Activated CD8-positive, alpha-beta T cell treated with anti-CD3 and anti-CD28 coated beads, Interleukin-2, amount 10 ng/mL, durations not matched to agents 7 days and 5 days (primary cell): Measurements from ENCODE around the gene ANKS1A. TPM values are rescaled to one million over a fixed set of nuclear protein-coding genes. Genes with fewer than 3 reads are reported as not detected.
A peak's percentile ranks its signal among the peaks of the same experiment; 100 is the strongest.

ENCODE experiments used
- ATAC-seq: fragments of 150-1000 bp; cut with Tn5 transposase; one replicate; pipeline ENCODE4 v1.10.0; 2021; ENCODE audit warnings: moderate library complexity
- CTCF ChIA-PET: fragments of 350-600 bp; sonication (Branson Sonifier 250); formaldehyde crosslinking; loops from one replicate; lab custom pipeline; 2021; ENCODE audit warnings: antibody characterized with exemption; lab: Charles Lee
- POLR2A ChIA-PET: fragments of 350-600 bp; sonication (Branson Sonifier 250); formaldehyde crosslinking; loops from one replicate; lab custom pipeline; 2021; ENCODE audit warnings: antibody characterized with exemption; lab: Charles Lee
- DNase-seq: peaks from one replicate; pipeline ENCODE4 v3.0.0-alpha.2; 2020
- H3K27ac Mint-ChIP-seq: one replicate; pipeline ENCODE4 v1.8.0; 2021; ENCODE audit warnings: mild to moderate bottlenecking, mixed read lengths
- H3K27me3 Mint-ChIP-seq: one replicate; pipeline ENCODE4 v1.8.0; 2021; ENCODE audit warnings: low read depth, mixed read lengths
- H3K36me3 Mint-ChIP-seq: one replicate; pipeline ENCODE4 v1.8.0; 2021; ENCODE audit warnings: low read depth, mixed read lengths
- H3K4me1 Mint-ChIP-seq: one replicate; pipeline ENCODE4 v1.8.0; 2021; ENCODE audit warnings: low read depth, mixed read lengths
- H3K4me3 Mint-ChIP-seq: one replicate; pipeline ENCODE4 v1.8.0; 2021; ENCODE audit warnings: mild to moderate bottlenecking, mixed read lengths
- H3K9me3 Mint-ChIP-seq: one replicate; pipeline ENCODE4 v1.8.0; 2022; ENCODE audit warnings: mixed read lengths; ENCODE audit not compliant: insufficient read depth
- total RNA-seq, 2 experiments: library from RNA; stranded (reverse); gene quantifications; one replicate each; pipeline ENCODE4 v1.2.3, GENCODE V29; 2021

ANKS1A gene
- total RNA-seq, 2 experiments from 2014 or later = 5.3 to 5.8 TPM

DNA sequence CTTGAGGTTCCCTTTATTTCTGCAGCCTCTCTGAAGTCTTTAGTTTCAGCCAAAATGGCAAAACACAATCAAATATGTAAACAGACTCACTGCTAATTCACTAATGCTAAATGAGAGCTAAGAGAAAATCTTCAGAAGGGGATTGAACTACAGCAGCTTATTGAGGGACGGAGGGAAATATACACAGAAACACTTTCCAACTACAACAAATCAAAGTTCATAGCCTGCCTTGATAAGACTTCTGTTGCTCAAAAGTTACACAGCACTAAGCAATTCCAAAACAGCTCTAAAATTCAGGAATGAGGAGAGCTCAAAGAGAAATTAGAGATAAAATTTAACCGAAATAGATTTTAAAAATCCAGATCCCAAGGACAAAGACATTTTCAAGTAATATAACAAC lies 250.4 kb downstream of the ANKS1A start:
- ChIA-PET CTCF (interaction anchor here (0.6 to 4.2 kb wide), 44 partner anchors 9 to 890 kb away, joined by 3 to 101 read pairs (median 4); no protein-coding TSS in a partner anchor), POLR2A (interaction anchor here (0.9 kb wide), 1 partner anchor 267 kb away, joined by 3 read pairs; no protein-coding TSS in a partner anchor)
- DNase-seq (no peak), ATAC-seq (no peak)
- H3K4me3 Mint-ChIP-seq = no peak overlapping the region
- peaks cover 26% of the 10 kb centered on the region for H3K27me3 Mint-ChIP-seq
- H3K27ac Mint-ChIP-seq = no peak overlapping the region
- no peaks in the 10 kb centered on the region for H3K36me3 Mint-ChIP-seq
- H3K4me1 Mint-ChIP-seq = peaks cover 18% of the 10 kb centered on the region
- no peaks in the 10 kb centered on the region for H3K9me3 Mint-ChIP-seq

DNA sequence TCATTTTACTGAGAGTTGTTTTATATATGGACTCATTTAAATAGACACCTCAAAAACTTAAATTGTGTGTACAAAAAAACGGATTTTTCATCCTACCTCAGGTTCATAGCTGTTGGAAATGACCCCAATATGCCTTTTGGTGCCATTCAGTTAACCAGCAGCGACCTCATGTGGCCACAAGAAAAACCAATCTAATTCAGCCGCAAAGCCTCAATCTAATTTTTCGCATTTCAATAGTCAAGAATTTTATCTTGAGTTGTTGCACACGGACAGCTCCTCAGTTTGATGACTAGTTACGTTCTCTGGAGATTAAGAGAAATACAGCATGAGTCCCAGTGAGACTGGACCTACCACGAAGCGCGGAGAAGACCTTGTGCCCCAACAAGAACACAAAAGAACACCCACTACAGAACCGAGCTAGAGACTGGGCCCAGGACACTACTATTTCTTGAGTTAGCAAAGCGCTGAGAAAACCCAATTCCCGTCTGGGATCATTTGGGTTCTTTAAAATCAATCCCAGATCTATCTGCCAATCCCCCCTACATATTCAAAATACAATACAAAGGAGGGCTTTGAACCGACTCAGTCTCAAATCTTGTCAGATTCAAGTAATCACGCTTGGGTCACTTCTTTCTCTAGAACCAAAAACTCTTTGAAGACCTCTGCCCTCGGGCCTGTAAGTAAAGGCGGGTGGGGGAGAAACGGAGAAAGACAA lies 251.0 kb downstream of the ANKS1A start:
- POLR2A ChIA-PET = interaction anchor here (0.9 kb wide), 1 partner anchor 268 kb away, joined by 3 read pairs; no protein-coding TSS in a partner anchor
- DNase-seq (peak; percentile 67), ATAC-seq (peak; percentile 45)
- Mint-ChIP-seq H3K9me3 (no peaks in the 10 kb centered on the region), H3K36me3 (no peaks in the 10 kb centered on the region), H3K4me3 (no peak overlapping the region), H3K4me1 (peaks cover 18% of the 10 kb centered on the region), H3K27ac (no peak overlapping the region), H3K27me3 (peaks cover 26% of the 10 kb centered on the region)
- CTCF ChIA-PET = interaction anchor here (0.7 to 4.2 kb wide), 44 partner anchors 8 to 890 kb away, joined by 3 to 101 read pairs (median 4); no protein-coding TSS in a partner anchor

DNA sequence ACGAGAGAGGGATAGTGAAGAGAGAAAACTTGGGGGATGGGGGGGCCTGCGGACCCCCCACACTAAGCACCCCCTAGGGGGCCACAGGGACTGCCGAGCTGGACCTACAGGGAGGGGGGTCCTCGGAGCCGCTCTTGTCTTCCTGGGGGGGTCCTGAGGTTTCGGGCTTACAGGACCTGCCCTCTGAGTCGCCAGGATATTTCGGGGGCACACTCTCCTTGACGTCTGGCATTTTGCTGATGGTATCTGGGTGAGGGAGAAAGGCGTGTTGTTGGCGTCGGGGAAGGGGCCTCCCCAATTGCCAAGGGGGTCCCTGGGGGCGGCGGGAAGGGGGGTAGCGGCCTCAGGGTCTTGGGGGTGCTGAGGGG lies 251.6 kb downstream of the ANKS1A start:
- Mint-ChIP-seq H3K4me3 (no peak overlapping the region), H3K9me3 (no peaks in the 10 kb centered on the region), H3K27me3 (peaks cover 26% of the 10 kb centered on the region), H3K27ac (no peak overlapping the region), H3K36me3 (no peaks in the 10 kb centered on the region), H3K4me1 (peaks cover 18% of the 10 kb centered on the region)
- POLR2A ChIA-PET = no interaction called here
- ATAC-seq (peak; percentile 18), DNase-seq (no peak)
- CTCF ChIA-PET = interaction anchor here (0.9 to 4.2 kb wide), 24 partner anchors 8 to 891 kb away, joined by 3 to 101 read pairs (median 6); no protein-coding TSS in a partner anchor

Other genes with a start within 250 kb of the ANKS1A start
- gene ILRUN, start 192.5 kb upstream of the ANKS1A start, total RNA-seq = 10 to 100 TPM; 57.4 to 58.8 TPM
- gene SNRPC, start 131.8 kb upstream of the ANKS1A start, total RNA-seq = 100 to 1,000 TPM; 130 to 145 TPM
- 10 to 100 TPM; 11.8 to 11.9 TPM for gene BLTP3A, start 97.2 kb upstream of the ANKS1A start, total RNA-seq
- 10 to 100 TPM; 28.3 to 31.9 TPM for gene TAF11, start 1.2 kb upstream of the ANKS1A start, total RNA-seq